ENCODE results near the gene GNE. TPM values are rescaled to one million over a fixed set of nuclear protein-coding genes. Genes with fewer than 3 reads are reported as not detected.

Gene GNE
- total and polyA plus RNA-seq, 2 experiments from 2014 or later, result 2.2 to 15.7 TPM

DNA sequence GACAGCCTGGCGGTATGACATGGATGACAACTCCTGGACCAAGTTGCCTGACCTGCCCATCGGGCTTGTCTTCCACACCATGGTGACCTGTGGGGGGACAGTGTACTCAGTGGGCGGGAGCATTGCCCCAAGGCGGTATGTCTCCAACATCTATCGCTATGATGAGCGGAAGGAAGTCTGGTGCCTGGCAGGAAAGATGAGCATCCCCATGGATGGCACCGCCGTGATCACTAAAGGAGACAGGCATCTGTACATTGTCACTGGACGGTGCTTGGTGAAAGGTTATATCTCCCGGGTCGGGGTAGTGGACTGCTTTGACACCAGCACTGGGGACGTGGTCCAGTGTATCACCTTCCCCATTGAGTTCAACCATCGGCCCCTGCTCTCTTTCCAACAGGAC, 87.7 kb downstream of the GNE start:
- 0 out of 2 replicates have a peak, but pooled peaks cover 2% of the 10 kb centered on the region for H3K9me2 ChIP-seq (ENCODE audit: insufficient read depth)
- no peak for ATAC-seq
- H4K20me1 ChIP-seq (replicated peaks; ENCODE audit: insufficient read depth), result no peaks in the 10 kb centered on the region
- no peaks in the 10 kb centered on the region for H3K4me1 ChIP-seq (ENCODE audit: insufficient read depth)
- no peaks in the 10 kb centered on the region for H3K9me3 Mint-ChIP-seq
- no peak overlapping the region; the same call in 2 of the 3 replicates for H3K4me3 Mint-ChIP-seq
- no peaks in the 10 kb centered on the region for H3K36me3 Mint-ChIP-seq (ENCODE audit: low read depth)
- no peaks in the 10 kb centered on the region for H3K36me3 ChIP-seq (ENCODE audit: insufficient read depth)
- no peak overlapping the region for H3K4me2 ChIP-seq
- TF ChIP-seq, protein P1, sequence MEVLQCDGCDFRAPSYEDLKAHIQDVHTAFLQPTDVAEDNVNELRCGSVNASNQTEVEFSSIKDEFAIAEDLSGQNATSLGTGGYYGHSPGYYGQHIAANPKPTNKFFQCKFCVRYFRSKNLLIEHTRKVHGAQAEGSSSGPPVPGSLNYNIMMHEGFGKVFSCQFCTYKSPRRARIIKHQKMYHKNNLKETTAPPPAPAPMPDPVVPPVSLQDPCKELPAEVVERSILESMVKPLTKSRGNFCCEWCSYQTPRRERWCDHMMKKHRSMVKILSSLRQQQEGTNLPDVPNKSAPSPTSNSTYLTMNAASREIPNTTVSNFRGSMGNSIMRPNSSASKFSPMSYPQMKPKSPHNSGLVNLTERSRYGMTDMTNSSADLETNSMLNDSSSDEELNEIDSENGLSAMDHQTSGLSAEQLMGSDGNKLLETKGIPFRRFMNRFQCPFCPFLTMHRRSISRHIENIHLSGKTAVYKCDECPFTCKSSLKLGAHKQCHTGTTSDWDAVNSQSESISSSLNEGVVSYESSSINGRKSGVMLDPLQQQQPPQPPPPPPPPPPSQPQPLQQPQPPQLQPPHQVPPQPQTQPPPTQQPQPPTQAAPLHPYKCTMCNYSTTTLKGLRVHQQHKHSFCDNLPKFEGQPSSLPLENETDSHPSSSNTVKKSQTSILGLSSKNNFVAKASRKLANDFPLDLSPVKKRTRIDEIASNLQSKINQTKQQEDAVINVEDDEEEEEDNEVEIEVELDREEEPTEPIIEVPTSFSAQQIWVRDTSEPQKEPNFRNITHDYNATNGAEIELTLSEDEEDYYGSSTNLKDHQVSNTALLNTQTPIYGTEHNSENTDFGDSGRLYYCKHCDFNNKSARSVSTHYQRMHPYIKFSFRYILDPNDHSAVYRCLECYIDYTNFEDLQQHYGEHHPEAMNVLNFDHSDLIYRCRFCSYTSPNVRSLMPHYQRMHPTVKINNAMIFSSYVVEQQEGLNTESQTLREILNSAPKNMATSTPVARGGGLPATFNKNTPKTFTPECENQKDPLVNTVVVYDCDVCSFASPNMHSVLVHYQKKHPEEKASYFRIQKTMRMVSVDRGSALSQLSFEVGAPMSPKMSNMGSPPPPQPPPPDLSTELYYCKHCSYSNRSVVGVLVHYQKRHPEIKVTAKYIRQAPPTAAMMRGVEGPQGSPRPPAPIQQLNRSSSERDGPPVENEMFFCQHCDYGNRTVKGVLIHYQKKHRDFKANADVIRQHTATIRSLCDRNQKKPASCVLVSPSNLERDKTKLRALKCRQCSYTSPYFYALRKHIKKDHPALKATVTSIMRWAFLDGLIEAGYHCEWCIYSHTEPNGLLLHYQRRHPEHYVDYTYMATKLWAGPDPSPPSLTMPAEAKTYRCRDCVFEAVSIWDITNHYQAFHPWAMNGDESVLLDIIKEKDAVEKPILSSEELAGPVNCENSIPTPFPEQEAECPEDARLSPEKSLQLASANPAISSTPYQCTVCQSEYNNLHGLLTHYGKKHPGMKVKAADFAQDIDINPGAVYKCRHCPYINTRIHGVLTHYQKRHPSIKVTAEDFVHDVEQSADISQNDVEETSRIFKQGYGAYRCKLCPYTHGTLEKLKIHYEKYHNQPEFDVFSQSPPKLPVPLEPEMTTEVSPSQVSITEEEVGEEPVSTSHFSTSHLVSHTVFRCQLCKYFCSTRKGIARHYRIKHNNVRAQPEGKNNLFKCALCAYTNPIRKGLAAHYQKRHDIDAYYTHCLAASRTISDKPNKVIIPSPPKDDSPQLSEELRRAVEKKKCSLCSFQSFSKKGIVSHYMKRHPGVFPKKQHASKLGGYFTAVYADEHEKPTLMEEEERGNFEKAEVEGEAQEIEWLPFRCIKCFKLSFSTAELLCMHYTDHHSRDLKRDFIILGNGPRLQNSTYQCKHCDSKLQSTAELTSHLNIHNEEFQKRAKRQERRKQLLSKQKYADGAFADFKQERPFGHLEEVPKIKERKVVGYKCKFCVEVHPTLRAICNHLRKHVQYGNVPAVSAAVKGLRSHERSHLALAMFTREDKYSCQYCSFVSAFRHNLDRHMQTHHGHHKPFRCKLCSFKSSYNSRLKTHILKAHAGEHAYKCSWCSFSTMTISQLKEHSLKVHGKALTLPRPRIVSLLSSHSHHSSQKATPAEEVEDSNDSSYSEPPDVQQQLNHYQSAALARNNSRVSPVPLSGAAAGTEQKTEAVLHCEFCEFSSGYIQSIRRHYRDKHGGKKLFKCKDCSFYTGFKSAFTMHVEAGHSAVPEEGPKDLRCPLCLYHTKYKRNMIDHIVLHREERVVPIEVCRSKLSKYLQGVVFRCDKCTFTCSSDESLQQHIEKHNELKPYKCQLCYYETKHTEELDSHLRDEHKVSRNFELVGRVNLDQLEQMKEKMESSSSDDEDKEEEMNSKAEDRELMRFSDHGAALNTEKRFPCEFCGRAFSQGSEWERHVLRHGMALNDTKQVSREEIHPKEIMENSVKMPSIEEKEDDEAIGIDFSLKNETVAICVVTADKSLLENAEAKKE (CRISPR knock-in tag; IDR thresholded peaks at IDR 0.05), result no peak
- no peak for TF ChIP-seq ZNF331 (CRISPR knock-in tag; IDR thresholded peaks at IDR 0.05; ENCODE audit: low read depth)
- TF ChIP-seq POLR2AphosphoS5 (IDR thresholded peaks at IDR 0.05; ENCODE audit: low read depth), result no peak
- TF ChIP-seq, protein P2, sequence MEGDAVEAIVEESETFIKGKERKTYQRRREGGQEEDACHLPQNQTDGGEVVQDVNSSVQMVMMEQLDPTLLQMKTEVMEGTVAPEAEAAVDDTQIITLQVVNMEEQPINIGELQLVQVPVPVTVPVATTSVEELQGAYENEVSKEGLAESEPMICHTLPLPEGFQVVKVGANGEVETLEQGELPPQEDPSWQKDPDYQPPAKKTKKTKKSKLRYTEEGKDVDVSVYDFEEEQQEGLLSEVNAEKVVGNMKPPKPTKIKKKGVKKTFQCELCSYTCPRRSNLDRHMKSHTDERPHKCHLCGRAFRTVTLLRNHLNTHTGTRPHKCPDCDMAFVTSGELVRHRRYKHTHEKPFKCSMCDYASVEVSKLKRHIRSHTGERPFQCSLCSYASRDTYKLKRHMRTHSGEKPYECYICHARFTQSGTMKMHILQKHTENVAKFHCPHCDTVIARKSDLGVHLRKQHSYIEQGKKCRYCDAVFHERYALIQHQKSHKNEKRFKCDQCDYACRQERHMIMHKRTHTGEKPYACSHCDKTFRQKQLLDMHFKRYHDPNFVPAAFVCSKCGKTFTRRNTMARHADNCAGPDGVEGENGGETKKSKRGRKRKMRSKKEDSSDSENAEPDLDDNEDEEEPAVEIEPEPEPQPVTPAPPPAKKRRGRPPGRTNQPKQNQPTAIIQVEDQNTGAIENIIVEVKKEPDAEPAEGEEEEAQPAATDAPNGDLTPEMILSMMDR (conservative IDR thresholded peaks at IDR 0.05; ENCODE audit: low read depth in 2 of 2), result no peak
- TF ChIP-seq, protein P3, sequence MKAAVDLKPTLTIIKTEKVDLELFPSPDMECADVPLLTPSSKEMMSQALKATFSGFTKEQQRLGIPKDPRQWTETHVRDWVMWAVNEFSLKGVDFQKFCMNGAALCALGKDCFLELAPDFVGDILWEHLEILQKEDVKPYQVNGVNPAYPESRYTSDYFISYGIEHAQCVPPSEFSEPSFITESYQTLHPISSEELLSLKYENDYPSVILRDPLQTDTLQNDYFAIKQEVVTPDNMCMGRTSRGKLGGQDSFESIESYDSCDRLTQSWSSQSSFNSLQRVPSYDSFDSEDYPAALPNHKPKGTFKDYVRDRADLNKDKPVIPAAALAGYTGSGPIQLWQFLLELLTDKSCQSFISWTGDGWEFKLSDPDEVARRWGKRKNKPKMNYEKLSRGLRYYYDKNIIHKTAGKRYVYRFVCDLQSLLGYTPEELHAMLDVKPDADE (IDR thresholded peaks at IDR 0.05), result no peak
- TF ChIP-seq ZNF114 (CRISPR knock-in tag; IDR thresholded peaks at IDR 0.05), result no peak
- TF ChIP-seq CREB1 (CRISPR knock-in tag; IDR thresholded peaks at IDR 0.05; ENCODE audit: low read depth), result no peak
- no peak for TF ChIP-seq EZH2phosphoT487 (IDR thresholded peaks at IDR 0.05; ENCODE audit: unreplicated experiment)
- TF ChIP-seq EZH2 (IDR thresholded peaks at IDR 0.05; ENCODE audit: low read depth, unreplicated experiment), result no peak
- no peak for TF ChIP-seq STAT1 (IDR thresholded peaks at IDR 0.05; ENCODE audit: unreplicated experiment)
- TF ChIP-seq JUNB (IDR thresholded peaks at IDR 0.05; ENCODE audit: unreplicated experiment), result no peak
- TF ChIP-seq NANOG (IDR thresholded peaks at IDR 0.05; ENCODE audit: borderline replicate concordance), result no peak
- TF ChIP-seq, protein P4, sequence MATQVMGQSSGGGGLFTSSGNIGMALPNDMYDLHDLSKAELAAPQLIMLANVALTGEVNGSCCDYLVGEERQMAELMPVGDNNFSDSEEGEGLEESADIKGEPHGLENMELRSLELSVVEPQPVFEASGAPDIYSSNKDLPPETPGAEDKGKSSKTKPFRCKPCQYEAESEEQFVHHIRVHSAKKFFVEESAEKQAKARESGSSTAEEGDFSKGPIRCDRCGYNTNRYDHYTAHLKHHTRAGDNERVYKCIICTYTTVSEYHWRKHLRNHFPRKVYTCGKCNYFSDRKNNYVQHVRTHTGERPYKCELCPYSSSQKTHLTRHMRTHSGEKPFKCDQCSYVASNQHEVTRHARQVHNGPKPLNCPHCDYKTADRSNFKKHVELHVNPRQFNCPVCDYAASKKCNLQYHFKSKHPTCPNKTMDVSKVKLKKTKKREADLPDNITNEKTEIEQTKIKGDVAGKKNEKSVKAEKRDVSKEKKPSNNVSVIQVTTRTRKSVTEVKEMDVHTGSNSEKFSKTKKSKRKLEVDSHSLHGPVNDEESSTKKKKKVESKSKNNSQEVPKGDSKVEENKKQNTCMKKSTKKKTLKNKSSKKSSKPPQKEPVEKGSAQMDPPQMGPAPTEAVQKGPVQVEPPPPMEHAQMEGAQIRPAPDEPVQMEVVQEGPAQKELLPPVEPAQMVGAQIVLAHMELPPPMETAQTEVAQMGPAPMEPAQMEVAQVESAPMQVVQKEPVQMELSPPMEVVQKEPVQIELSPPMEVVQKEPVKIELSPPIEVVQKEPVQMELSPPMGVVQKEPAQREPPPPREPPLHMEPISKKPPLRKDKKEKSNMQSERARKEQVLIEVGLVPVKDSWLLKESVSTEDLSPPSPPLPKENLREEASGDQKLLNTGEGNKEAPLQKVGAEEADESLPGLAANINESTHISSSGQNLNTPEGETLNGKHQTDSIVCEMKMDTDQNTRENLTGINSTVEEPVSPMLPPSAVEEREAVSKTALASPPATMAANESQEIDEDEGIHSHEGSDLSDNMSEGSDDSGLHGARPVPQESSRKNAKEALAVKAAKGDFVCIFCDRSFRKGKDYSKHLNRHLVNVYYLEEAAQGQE (IDR thresholded peaks at IDR 0.05; ENCODE audit: unreplicated experiment), result no peak
- no peak overlapping the region for H3K27ac ChIP-seq (ENCODE audit: low read depth)
- H3K27me3 Mint-ChIP-seq (ENCODE audit: insufficient read depth, low read depth, poor library complexity), result peaks cover 10% of the 10 kb centered on the region
- H3K4me3 ChIP-seq, result no peak overlapping the region
- H3K27ac Mint-ChIP-seq, result no peak overlapping the region
- H3K27me3 ChIP-seq (ENCODE audit: insufficient read depth), result no peaks in the 10 kb centered on the region
- no peaks in the 10 kb centered on the region for H3F3A ChIP-seq (replicated peaks; ENCODE audit: low read depth)
- no peak overlapping the region for H2AFZ ChIP-seq
- DNase-seq (ENCODE audit: low spot score), result no peak
- H3K79me2 ChIP-seq (replicated peaks; ENCODE audit: insufficient read depth), result no peaks in the 10 kb centered on the region
- H3K4me1 Mint-ChIP-seq, result peaks cover 7% of the 10 kb centered on the region

Measured in GM23338 (cell line).